Neutrophil (primary cell): ENCODE results near the gene NEU1.
"Not testable (repeated sequence)": the region's sequence is repeated elsewhere in the genome, so short reads cannot be mapped to it uniquely, and the experiment has no call there.

Source experiments
- H3K27ac ChIP-seq: fragments of 200-600 bp; sonication (generic); 2 replicates; pipeline ENCODE4 v1.5.1; 2016; ENCODE audit warnings: mild to moderate bottlenecking, moderate library complexity
- H3K27me3 ChIP-seq: fragments of 200-600 bp; sonication (generic); 2 replicates; pipeline ENCODE4 v1.6.0; 2016; ENCODE audit warnings: mild to moderate bottlenecking
- H3K36me3 ChIP-seq: fragments of 200-600 bp; sonication (generic); 2 replicates; pipeline ENCODE4 v1.5.1; 2017
- H3K4me1 ChIP-seq, 2 experiments: fragments of 200-600 bp in 1 of 2; sonication (generic) in 1 of 2; 1 replicate in 1 of 2; 2 replicates in 1 of 2; pipeline versions ENCODE4 v1.5.1 to v1.6.1; 2013 to 2016; ENCODE audit warnings: low read depth in 1 of 2, low read length in 1 of 2, mild to moderate bottlenecking in 1 of 2, moderate library complexity in 1 of 2; ENCODE audit not compliant: control insufficient read depth in 1 of 2, insufficient read depth in 1 of 2
- H3K4me3 ChIP-seq, 2 experiments: fragments of 200-600 bp in 1 of 2; sonication (generic) in 1 of 2; 1 replicate in 1 of 2; 2 replicates in 1 of 2; pipeline ENCODE4 v1.5.1; 2013 to 2016; ENCODE audit warnings: low read depth in 1 of 2, low read length in 1 of 2, mild to moderate bottlenecking in 1 of 2, moderate library complexity in 1 of 2
- H3K9me3 ChIP-seq: fragments of 200-600 bp; sonication (generic); 2 replicates; pipeline ENCODE4 v1.5.1; 2016
- CTCF ChIP-seq: fragments of 200-600 bp; sonication (generic); IDR thresholded peaks from 2 replicates; pipeline ENCODE4 v1.5.1; 2016; ENCODE audit warnings: antibody characterized with exemption

The NEU1 gene

GRCh38 chr6:31838968-31839367 lies 23.7 kb downstream of the NEU1 start:
- no peak for TF ChIP-seq CTCF
- no peaks in the 10 kb centered on the region for H3K9me3 ChIP-seq
- H3K27ac ChIP-seq = no peak overlapping the region
- H3K36me3 ChIP-seq = peaks cover 41% of the 10 kb centered on the region
- no peak overlapping the region for H3K4me3 ChIP-seq
- peaks cover 35 to 37% of the 10 kb centered on the region in 2 experiments for H3K4me1 ChIP-seq
- no peaks in the 10 kb centered on the region for H3K27me3 ChIP-seq

- H3K36me3 ChIP-seq = peaks cover 41% of the 10 kb centered on the region
- not testable (repeated sequence) for H3K9me3 ChIP-seq
Observed at GRCh38 chr6:31838114-31838553, 24.5 kb downstream of the NEU1 start.

GRCh38 chr6:31837369-31838113 lies 25.1 kb downstream of the NEU1 start:
- no peaks in the 10 kb centered on the region for H3K9me3 ChIP-seq
- no peak overlapping the region for H3K4me3 ChIP-seq
- no peaks in the 10 kb centered on the region for H3K27me3 ChIP-seq
- TF ChIP-seq CTCF = no peak
- peak overlapping the region; percentile 52 for H3K27ac ChIP-seq
- H3K4me1 ChIP-seq = peaks cover 49 to 51% of the 10 kb centered on the region in 2 experiments
- peaks cover 41% of the 10 kb centered on the region for H3K36me3 ChIP-seq

More at GRCh38 chr6:31838114-31838553, 24.5 kb downstream of the NEU1 start:
- not testable (repeated sequence) for H3K4me3 ChIP-seq, H3K27me3 ChIP-seq
- peak overlapping the region; percentile 52 for H3K27ac ChIP-seq
- H3K4me1 ChIP-seq = peaks cover 43 to 45% of the 10 kb centered on the region in 2 experiments

- TF ChIP-seq CTCF = no peak
- peaks cover 57 to 59% of the 10 kb centered on the region in 2 experiments for H3K4me1 ChIP-seq
- no peaks in the 10 kb centered on the region for H3K9me3 ChIP-seq
- H3K27me3 ChIP-seq = no peaks in the 10 kb centered on the region
- peak overlapping the region; percentile 52 for H3K27ac ChIP-seq
- H3K36me3 ChIP-seq = peaks cover 41% of the 10 kb centered on the region
- peak overlapping the region; percentile 92 to 96 for H3K4me3 ChIP-seq
Observed at GRCh38 chr6:31836474-31837368, 25.9 kb downstream of the NEU1 start.

GRCh38 chr6:31836047-31836473 lies 26.6 kb downstream of the NEU1 start:
- Histone ChIP-seq H3K27me3 (no peaks in the 10 kb centered on the region), H3K27ac (peak overlapping the region; percentile 52), H3K4me3 (peak overlapping the region; percentile 92 to 96), H3K9me3 (no peaks in the 10 kb centered on the region), H3K36me3 (peaks cover 36% of the 10 kb centered on the region), H3K4me1 (peaks cover 63 to 66% of the 10 kb centered on the region in 2 experiments)
- TF ChIP-seq CTCF = no peak
